A549 (cell line): ENCODE data around the gene OSBPL9. TPM values are rescaled to one million over a fixed set of nuclear protein-coding genes. Genes with fewer than 3 reads are reported as not detected.

Experiments
- ATAC-seq, 2 experiments: fragments of 200-7000 bp in 1 of 2; fragments of >200 bp in 1 of 2; cut with Nextera tagmentation in 1 of 2; cut with Tn5 transposase in 1 of 2; 3 replicates each; pipeline versions ENCODE4 v1.8.0 to v1.9.1; 2018 to 2020; ENCODE audit warnings: mild to moderate bottlenecking in 1 of 2, moderate library complexity in 1 of 2
- CTCF ChIA-PET: fragments of 300-600 bp; sonication (Branson Sonifier 250); formaldehyde crosslinking; extraction: SDS; loops from one replicate; lab custom pipeline; 2021; ENCODE audit warnings: antibody characterized with exemption, inconsistent platforms; lab: Yijun Ruan, JAX
- POLR2A ChIA-PET: fragments of 350-600 bp; formaldehyde crosslinking; extraction: SDS; loops from one replicate; lab custom pipeline; 2021; ENCODE audit warnings: antibody characterized with exemption, inconsistent platforms; lab: Yijun Ruan, JAX
- DNase-seq, 2 experiments: peaks; one replicate each; pipeline versions ENCODE4 v3.0.0 to v3.0.0-alpha.2; 2011 to 2016; ENCODE audit warnings: low read depth in 1 of 2, low spot score in 1 of 2
- FAIRE-seq: peaks from 2 replicates; lab custom pipeline; 2011; peaks lifted over from hg19 to GRCh38; lab: Jason Lieb, UNC
- H3K27ac ChIP-seq, 2 experiments: fragments of >200 bp; sonication (Bioruptor Twin); formaldehyde crosslinking; 3 replicates each; pipeline ENCODE4 v1.5.1; 2016 to 2017
- H3K4me1 ChIP-seq: fragments of >200 bp; sonication (Bioruptor Twin); formaldehyde crosslinking; 3 replicates; pipeline ENCODE4 v1.6.1; 2016
- H3K4me2 ChIP-seq: fragments of >200 bp; sonication (Bioruptor Twin); formaldehyde crosslinking; 3 replicates; pipeline ENCODE4 v1.6.1; 2016
- H3K4me3 ChIP-seq: fragments of >200 bp; sonication (Bioruptor Twin); formaldehyde crosslinking; 3 replicates; pipeline ENCODE4 v1.5.1; 2016
- H3K9me3 ChIP-seq: fragments of >200 bp; sonication (Bioruptor Twin); formaldehyde crosslinking; 3 replicates; pipeline ENCODE4 v1.6.1; 2016
- CHD2 ChIP-seq: fragments of 150-350 bp; IDR thresholded peaks from 2 replicates; pipeline ENCODE4 v1.6.1; 2014; ENCODE audit warnings: low read length; ENCODE audit not compliant: partially characterized antibody
- CTCF ChIP-seq: fragments of >200 bp; sonication (Bioruptor Twin); formaldehyde crosslinking; IDR thresholded peaks from 3 replicates; pipeline ENCODE4 v1.5.1; 2016
- ELK1 ChIP-seq: fragments of 150-350 bp; IDR thresholded peaks from 2 replicates; pipeline ENCODE4 v1.6.1; 2014; ENCODE audit warnings: low read depth, mild to moderate bottlenecking, low read length
- FOSB ChIP-seq: fragments of 250-450 bp; sonication (Bioruptor Pico); IDR thresholded peaks from 2 replicates; pipeline ENCODE4 v1.5.0; 2020; ENCODE audit warnings: mild to moderate bottlenecking, moderate library complexity
- FOXS1 ChIP-seq: fragments of 250-450 bp; sonication (Bioruptor Pico); IDR thresholded peaks from 2 replicates; pipeline ENCODE4 v1.5.0; 2020; ENCODE audit warnings: mild to moderate bottlenecking, moderate library complexity
- HDAC2 ChIP-seq: fragments of 200-600 bp; sonication (generic); IDR thresholded peaks from 2 replicates; pipeline ENCODE4 v1.6.1; 2016
- HOXA7 ChIP-seq: fragments of 250-450 bp; sonication (Bioruptor Pico); IDR thresholded peaks from 2 replicates; pipeline ENCODE4 v1.5.0; 2020; ENCODE audit warnings: mild to moderate bottlenecking, moderate library complexity
- HOXB5 ChIP-seq: fragments of 250-450 bp; sonication (Bioruptor Pico); IDR thresholded peaks from 2 replicates; pipeline ENCODE4 v1.5.0; 2020; ENCODE audit warnings: mild to moderate bottlenecking, moderate library complexity
- KDM1A ChIP-seq: fragments of 200-600 bp; sonication (generic); IDR thresholded peaks from 2 replicates; pipeline ENCODE4 v1.6.1; 2016; ENCODE audit warnings: low read depth, mild to moderate bottlenecking
- KDM5A ChIP-seq: fragments of 200-600 bp; sonication (generic); IDR thresholded peaks from 2 replicates; pipeline ENCODE4 v1.6.1; 2016; ENCODE audit warnings: antibody characterized with exemption, mild to moderate bottlenecking
- MAX ChIP-seq: IDR thresholded peaks from 2 replicates; pipeline ENCODE4 v1.6.1; 2012
- MAZ ChIP-seq: fragments of 150-350 bp; IDR thresholded peaks from 2 replicates; pipeline ENCODE4 v1.6.1; 2014; ENCODE audit warnings: antibody characterized with exemption, low read depth, low read length, borderline replicate concordance
- MYC ChIP-seq: IDR thresholded peaks from 2 replicates; pipeline ENCODE4 v1.6.1; 2012; ENCODE audit warnings: mild to moderate bottlenecking, inconsistent platforms, low read length, improper control_type of control experiment, borderline replicate concordance
- NFE2L2 ChIP-seq: fragments of 150-350 bp; conservative IDR thresholded peaks from 2 replicates; pipeline ENCODE4 v1.6.1; 2014; ENCODE audit warnings: low read length
- RFX5 ChIP-seq: fragments of 450-650 bp; IDR thresholded peaks from 2 replicates; pipeline ENCODE4 v1.7.1; 2014; ENCODE audit warnings: antibody characterized with exemption, mild to moderate bottlenecking, moderate library complexity
- USF2 ChIP-seq: fragments of 450-650 bp; IDR thresholded peaks from 2 replicates; pipeline ENCODE4 v1.6.1; 2014; ENCODE audit warnings: antibody characterized with exemption
- ZFP36 ChIP-seq: fragments of 450-650 bp; IDR thresholded peaks from 2 replicates; pipeline ENCODE4 v1.6.1; 2014; ENCODE audit warnings: borderline replicate concordance; ENCODE audit not compliant: partially characterized antibody
- ZNF302 ChIP-seq: fragments of 250-450 bp; sonication (Bioruptor Pico); IDR thresholded peaks from 2 replicates; pipeline ENCODE4 v1.9.0; 2021; ENCODE audit warnings: inconsistent platforms, mild to moderate bottlenecking, moderate library complexity
- WGBS: methylation state at CpG from one replicate; pipeline ENCODE4 v1.1.6; 2017; ENCODE audit errors: missing lambda C conversion rate; 5-methylcytosine and 5-hydroxymethylcytosine counted together
- polyA plus RNA-seq, 4 experiments: library from polyadenylated mRNA; depleted of rRNA in 3 of 4; stranded (reverse); fragments of >200 nt; fragmentation: RNase III in 1 of 4; extraction: RNeasy Plus Mini Kit Qiagen cat#74134 plus additional on column Dnase treatment in 1 of 4; gene quantifications; 2 replicates in 3 of 4; 3 replicates in 1 of 4; pipeline ENCODE4 v1.2.3, GENCODE V29; 2011 to 2017
- TF ChIP-seq, protein P1 (sequence below): fragments of 250-450 bp; sonication (Bioruptor Pico); IDR thresholded peaks from 2 replicates; pipeline ENCODE4 v1.5.0; 2021; ENCODE audit warnings: mild to moderate bottlenecking, moderate library complexity, borderline replicate concordance
- TF ChIP-seq, protein P2 (sequence below): IDR thresholded peaks from 2 replicates; pipeline ENCODE4 v1.6.1; 2012
- TF ChIP-seq, protein P3 (sequence below): IDR thresholded peaks from 2 replicates; pipeline ENCODE4 v1.6.1; 2012; ENCODE audit warnings: low read depth, borderline replicate concordance

OSBPL9 gene
- polyA plus RNA-seq, 2 of the 4 experiments (the other 2 are of a cell fraction) = 52.6 to 93.7 TPM

- Histone ChIP-seq H3K4me1 (peaks cover 62% of the 10 kb centered on the region), H3K4me3 (no peak overlapping the region), H3K9me3 (no peaks in the 10 kb centered on the region), H3K27ac (no peak overlapping the region; a peak in 1 of 6 replicates), H3K4me2 (no peak overlapping the region)
- POLR2A ChIA-PET = interaction anchor here (0.7 kb wide), 1 partner anchor 711 kb away, joined by 5 read pairs; no protein-coding TSS in a partner anchor
- CTCF ChIA-PET = interaction anchor here (0.6 kb wide), 1 partner anchor 27 kb away, joined by 5 read pairs; no protein-coding TSS in a partner anchor
- 81% methylated on average over 1 of the region's 1 CpG for WGBS
- TF ChIP-seq MYC (no peak), CHD2 (no peak), ELK1 (no peak), ZNF302 (CRISPR knock-in tag) (no peak), HOXA7 (CRISPR knock-in tag) (no peak), RFX5 (no peak), NFE2L2 (no peak), MAZ (no peak), MAX (no peak), USF2 (no peak), HDAC2 (no peak), KDM5A (no peak), FOSB (CRISPR knock-in tag) (no peak)
- TF ChIP-seq, protein P1, sequence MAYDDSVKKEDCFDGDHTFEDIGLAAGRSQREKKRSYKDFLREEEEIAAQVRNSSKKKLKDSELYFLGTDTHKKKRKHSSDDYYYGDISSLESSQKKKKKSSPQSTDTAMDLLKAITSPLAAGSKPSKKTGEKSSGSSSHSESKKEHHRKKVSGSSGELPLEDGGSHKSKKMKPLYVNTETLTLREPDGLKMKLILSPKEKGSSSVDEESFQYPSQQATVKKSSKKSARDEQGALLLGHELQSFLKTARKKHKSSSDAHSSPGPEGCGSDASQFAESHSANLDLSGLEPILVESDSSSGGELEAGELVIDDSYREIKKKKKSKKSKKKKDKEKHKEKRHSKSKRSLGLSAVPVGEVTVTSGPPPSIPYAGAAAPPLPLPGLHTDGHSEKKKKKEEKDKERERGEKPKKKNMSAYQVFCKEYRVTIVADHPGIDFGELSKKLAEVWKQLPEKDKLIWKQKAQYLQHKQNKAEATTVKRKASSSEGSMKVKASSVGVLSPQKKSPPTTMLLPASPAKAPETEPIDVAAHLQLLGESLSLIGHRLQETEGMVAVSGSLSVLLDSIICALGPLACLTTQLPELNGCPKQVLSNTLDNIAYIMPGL = no peak
- TF ChIP-seq, protein P2, sequence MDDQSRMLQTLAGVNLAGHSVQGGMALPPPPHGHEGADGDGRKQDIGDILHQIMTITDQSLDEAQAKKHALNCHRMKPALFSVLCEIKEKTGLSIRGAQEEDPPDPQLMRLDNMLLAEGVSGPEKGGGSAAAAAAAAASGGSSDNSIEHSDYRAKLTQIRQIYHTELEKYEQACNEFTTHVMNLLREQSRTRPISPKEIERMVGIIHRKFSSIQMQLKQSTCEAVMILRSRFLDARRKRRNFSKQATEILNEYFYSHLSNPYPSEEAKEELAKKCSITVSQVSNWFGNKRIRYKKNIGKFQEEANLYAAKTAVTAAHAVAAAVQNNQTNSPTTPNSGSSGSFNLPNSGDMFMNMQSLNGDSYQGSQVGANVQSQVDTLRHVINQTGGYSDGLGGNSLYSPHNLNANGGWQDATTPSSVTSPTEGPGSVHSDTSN = no peak
- TF ChIP-seq, protein P3, sequence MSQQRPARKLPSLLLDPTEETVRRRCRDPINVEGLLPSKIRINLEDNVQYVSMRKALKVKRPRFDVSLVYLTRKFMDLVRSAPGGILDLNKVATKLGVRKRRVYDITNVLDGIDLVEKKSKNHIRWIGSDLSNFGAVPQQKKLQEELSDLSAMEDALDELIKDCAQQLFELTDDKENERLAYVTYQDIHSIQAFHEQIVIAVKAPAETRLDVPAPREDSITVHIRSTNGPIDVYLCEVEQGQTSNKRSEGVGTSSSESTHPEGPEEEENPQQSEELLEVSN = no peak
- ATAC-seq (no peak), FAIRE-seq (no peak), DNase-seq (no peak)
These were observed 37.1 kb downstream of the OSBPL9 start for GRCh38 chr1:51654000-51654399.

DNA sequence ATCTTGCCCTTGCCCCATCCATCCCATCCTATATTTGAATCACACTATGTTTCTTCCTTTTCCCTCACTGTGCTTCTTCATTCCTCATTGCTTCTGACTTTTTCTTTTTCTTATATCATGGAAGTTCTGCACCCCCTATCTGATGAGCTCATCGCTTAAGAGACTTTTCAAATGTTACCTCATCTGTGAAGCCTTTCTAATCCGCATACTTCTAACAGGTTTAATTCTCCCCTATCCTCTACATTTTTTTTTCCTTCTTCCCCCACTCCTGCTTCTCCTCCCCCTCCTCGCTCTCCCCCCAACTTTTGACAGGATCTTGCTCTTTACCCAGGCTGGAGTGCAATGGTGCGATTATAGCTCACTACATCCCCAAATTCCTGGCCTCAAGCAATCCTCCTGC, 39.5 kb downstream of the OSBPL9 start:
- H3K27ac ChIP-seq = no peak overlapping the region
- ATAC-seq = no peak
- H3K4me1 ChIP-seq = peaks cover 60% of the 10 kb centered on the region
- H3K9me3 ChIP-seq = no peaks in the 10 kb centered on the region
- FAIRE-seq = no peak
- no peak overlapping the region for H3K4me3 ChIP-seq
- ChIA-PET POLR2A (interaction anchor here (0.7 kb wide), 1 partner anchor 350 kb away, joined by 4 read pairs; no protein-coding TSS in a partner anchor), CTCF (interaction anchor here (0.7 to 1.3 kb wide), 3 partner anchors 106 to 112 kb away, joined by 3 read pairs; no protein-coding TSS in a partner anchor)
- no peak overlapping the region for H3K4me2 ChIP-seq
- no peak for DNase-seq
- TF ChIP-seq KDM1A = no peak
- no peak for TF ChIP-seq FOXS1
- no peak for TF ChIP-seq ZFP36
- no peak for TF ChIP-seq USF2
- no peak for TF ChIP-seq HOXB5 (CRISPR knock-in tag)
- TF ChIP-seq CTCF = no peak
- 93% methylated on average over 4 of the region's 4 CpGs for WGBS
